Keratinocyte (primary cell): ENCODE data around the gene PSMB10. TPM values are rescaled to one million over a fixed set of nuclear protein-coding genes. Genes with fewer than 3 reads are reported as not detected.

ENCODE experiments used
- DNase-seq: peaks from one replicate; pipeline ENCODE4 v3.0.0-alpha.2; 2011; ENCODE audit warnings: low read depth, missing footprints, low spot score
- FAIRE-seq: peaks from 2 replicates; lab custom pipeline; 2011; peaks lifted over from hg19 to GRCh38; lab: Jason Lieb, UNC
- H2AFZ ChIP-seq: 2 replicates; pipeline ENCODE4 v1.6.0; 2012; ENCODE audit warnings: low read length, control low read depth, inconsistent platforms; ENCODE audit not compliant: control insufficient read depth
- H3K27ac ChIP-seq: 2 replicates; pipeline ENCODE4 v1.5.1; 2011; ENCODE audit warnings: low read length; ENCODE audit not compliant: control insufficient read depth, insufficient read depth
- H3K27me3 ChIP-seq: 3 replicates; pipeline ENCODE4 v1.6.0; 2011; ENCODE audit warnings: low read length; ENCODE audit not compliant: control insufficient read depth, insufficient read depth; ENCODE audit errors: extremely low read depth
- H3K36me3 ChIP-seq, 2 experiments: 2 replicates in 1 of 2; 3 replicates in 1 of 2; pipeline ENCODE4 v1.5.1; 2011; ENCODE audit warnings: low read length in 2 of 2, mild to moderate bottlenecking in 1 of 2; ENCODE audit not compliant: control insufficient read depth in 2 of 2, insufficient read depth in 2 of 2; ENCODE audit errors: extremely low read depth in 1 of 2
- H3K4me1 ChIP-seq: 3 replicates; pipeline ENCODE4 v1.5.1; 2011; ENCODE audit warnings: low read length; ENCODE audit not compliant: control insufficient read depth, insufficient read depth; ENCODE audit errors: extremely low read depth
- H3K4me2 ChIP-seq: 3 replicates; pipeline ENCODE4 v1.6.0; 2011; ENCODE audit warnings: low read depth, low read length; ENCODE audit not compliant: control insufficient read depth, insufficient read depth; ENCODE audit errors: extremely low read depth
- H3K4me3 ChIP-seq, 3 experiments: fragments of 200-600 bp in 1 of 3; sonication (generic) in 1 of 3; 2 replicates in 2 of 3; 3 replicates in 1 of 3; pipeline ENCODE4 v1.5.1; 2011 to 2016; ENCODE audit warnings: low read length in 3 of 3, mild to moderate bottlenecking in 3 of 3, control low read depth in 2 of 3, inconsistent platforms in 1 of 3, low read depth in 1 of 3, mixed read lengths in 1 of 3, mixed run types in 1 of 3, moderate library complexity in 1 of 3; ENCODE audit not compliant: control insufficient read depth in 2 of 3, insufficient read depth in 2 of 3; ENCODE audit errors: extremely low read depth in 1 of 3
- H3K79me2 ChIP-seq: 2 replicates; pipeline ENCODE4 v1.6.0; 2012; ENCODE audit warnings: low read length; ENCODE audit not compliant: control insufficient read depth, insufficient read depth
- H3K9ac ChIP-seq: 3 replicates; pipeline ENCODE4 v1.6.0; 2011; ENCODE audit warnings: low read length; ENCODE audit not compliant: control insufficient read depth, insufficient read depth; ENCODE audit errors: extremely low read depth
- H3K9me1 ChIP-seq: 3 replicates; pipeline ENCODE4 v1.6.0; 2011; ENCODE audit warnings: low read length; ENCODE audit not compliant: control insufficient read depth, insufficient read depth; ENCODE audit errors: extremely low read depth
- H3K9me3 ChIP-seq: 2 replicates; pipeline ENCODE4 v1.5.1; 2012; ENCODE audit warnings: low read depth, low read length; ENCODE audit not compliant: control insufficient read depth
- H4K20me1 ChIP-seq: 3 replicates; pipeline ENCODE4 v1.6.0; 2011; ENCODE audit warnings: low read length; ENCODE audit not compliant: control insufficient read depth, insufficient read depth; ENCODE audit errors: extremely low read depth
- EZH2 ChIP-seq: IDR thresholded peaks from one replicate; pipeline ENCODE4 v1.6.1; 2012; ENCODE audit warnings: inconsistent platforms, mild to moderate bottlenecking, low read length, moderate library complexity
- dilution Hi-C: fragments of 300-500 bp; cut with MboI; formaldehyde crosslinking; loops from one replicate; pipeline ENCODE4 v1.7.0; 2020; ENCODE audit warnings: low sequenced_read_pairs; ENCODE audit not compliant: extremely low pct_ligation_motif_present
- polyA plus RNA-seq, 5 experiments: library from polyadenylated mRNA; depleted of rRNA in 3 of 5; stranded (reverse) in 3 of 5; stranded (forward) in 1 of 5; unstranded in 1 of 5; fragments of >200 nt; gene quantifications; 1 replicate in 1 of 5; 2 replicates in 3 of 5; 3 replicates in 1 of 5; pipeline versions ENCODE4 v1.2.1 to v1.2.3, GENCODE V29; 2011 to 2012; ENCODE audit warnings: missing spikeins in 2 of 5, low read depth in 1 of 5, low replicate concordance in 1 of 5
- TF ChIP-seq, protein P1 (sequence below), 3 experiments: IDR thresholded peaks in 1 of 3; conservative IDR thresholded peaks in 1 of 3; optimal IDR thresholded peaks in 1 of 3; 2 replicates in 2 of 3; 3 replicates in 1 of 3; pipeline versions ENCODE3 to v1.5.1; 2011; ENCODE audit warnings: low read length in 3 of 3, mild to moderate bottlenecking in 3 of 3, moderate library complexity in 2 of 3, control low read depth in 1 of 3, inconsistent platforms in 1 of 3; ENCODE audit not compliant: insufficient read depth in 2 of 3; ENCODE audit errors: extremely low read depth in 1 of 3

PSMB10 gene
- polyA plus RNA-seq, 1 donor (not counting 4 experiments of a cell fraction or from before 2014, with no cell fraction given), result 11.1 TPM

DNA sequence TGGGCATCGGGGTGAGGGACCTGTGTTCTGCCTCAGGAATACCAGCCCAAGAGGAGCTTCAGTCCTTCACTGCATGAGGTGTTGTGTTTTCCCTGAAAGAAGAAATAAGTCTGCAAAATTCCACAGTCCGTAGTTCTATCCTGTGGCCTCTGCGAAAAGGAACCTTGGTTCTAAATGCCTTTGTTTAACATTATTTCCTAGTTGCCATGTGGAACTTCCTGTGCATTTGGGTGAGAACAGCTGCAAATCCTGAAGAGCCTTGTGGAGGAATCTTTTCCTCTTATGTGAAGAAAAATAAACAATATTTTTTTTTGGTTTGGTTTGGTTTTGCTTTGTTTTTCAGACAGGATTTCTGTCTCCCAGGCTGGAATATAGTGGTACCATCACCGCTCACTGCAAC, 33.8 kb downstream of the PSMB10 start:
- no peak overlapping the region for H3K4me2 ChIP-seq
- no peaks in the 10 kb centered on the region for H3K9me3 ChIP-seq
- dilution Hi-C loops, result no loop called here
- H2AFZ ChIP-seq, result no peak overlapping the region
- no peak overlapping the region for H3K4me3 ChIP-seq
- TF ChIP-seq, protein P1, sequence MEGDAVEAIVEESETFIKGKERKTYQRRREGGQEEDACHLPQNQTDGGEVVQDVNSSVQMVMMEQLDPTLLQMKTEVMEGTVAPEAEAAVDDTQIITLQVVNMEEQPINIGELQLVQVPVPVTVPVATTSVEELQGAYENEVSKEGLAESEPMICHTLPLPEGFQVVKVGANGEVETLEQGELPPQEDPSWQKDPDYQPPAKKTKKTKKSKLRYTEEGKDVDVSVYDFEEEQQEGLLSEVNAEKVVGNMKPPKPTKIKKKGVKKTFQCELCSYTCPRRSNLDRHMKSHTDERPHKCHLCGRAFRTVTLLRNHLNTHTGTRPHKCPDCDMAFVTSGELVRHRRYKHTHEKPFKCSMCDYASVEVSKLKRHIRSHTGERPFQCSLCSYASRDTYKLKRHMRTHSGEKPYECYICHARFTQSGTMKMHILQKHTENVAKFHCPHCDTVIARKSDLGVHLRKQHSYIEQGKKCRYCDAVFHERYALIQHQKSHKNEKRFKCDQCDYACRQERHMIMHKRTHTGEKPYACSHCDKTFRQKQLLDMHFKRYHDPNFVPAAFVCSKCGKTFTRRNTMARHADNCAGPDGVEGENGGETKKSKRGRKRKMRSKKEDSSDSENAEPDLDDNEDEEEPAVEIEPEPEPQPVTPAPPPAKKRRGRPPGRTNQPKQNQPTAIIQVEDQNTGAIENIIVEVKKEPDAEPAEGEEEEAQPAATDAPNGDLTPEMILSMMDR (optimal IDR thresholded peaks at IDR 0.05 in 1 of 3, IDR thresholded peaks at IDR 0.05 in 1 of 3, conservative IDR thresholded peaks at IDR 0.05 in 1 of 3; ENCODE audit: extremely low read depth in 1 of 3, insufficient read depth in 2 of 3, low read length in 3 of 3), result no peak
- no peak for TF ChIP-seq EZH2
- no peaks in the 10 kb centered on the region for H3K27me3 ChIP-seq
- H3K4me1 ChIP-seq, result no peaks in the 10 kb centered on the region
- no peaks in the 10 kb centered on the region for H4K20me1 ChIP-seq
- no peaks in the 10 kb centered on the region for H3K9me1 ChIP-seq
- peaks cover 0 to 10% of the 10 kb centered on the region in 2 experiments for H3K36me3 ChIP-seq
- H3K79me2 ChIP-seq, result peaks cover 13% of the 10 kb centered on the region
- no peak overlapping the region for H3K27ac ChIP-seq
- H3K9ac ChIP-seq, result no peak overlapping the region
- no peak for DNase-seq
- no peak for FAIRE-seq

DNA sequence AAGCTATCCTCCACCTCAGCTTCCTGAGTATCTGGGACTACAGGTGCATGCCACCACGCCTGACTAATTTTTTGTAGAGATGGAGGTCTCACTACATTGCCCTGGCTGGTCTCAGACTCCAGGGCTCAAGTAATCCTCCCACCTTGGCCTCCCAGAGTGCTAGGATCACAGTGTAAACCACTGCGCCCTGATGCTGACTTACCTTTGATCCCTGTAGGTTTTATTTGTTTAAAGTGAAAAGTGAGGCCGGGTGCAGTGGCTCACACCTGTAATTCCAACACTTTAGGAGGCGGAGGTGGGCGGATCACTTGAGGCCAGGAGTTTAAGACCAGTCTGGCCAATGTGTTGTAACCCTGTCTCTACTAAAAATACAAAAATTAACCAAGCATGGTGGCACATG, 34.9 kb downstream of the PSMB10 start:
- FAIRE-seq (no peak), DNase-seq (no peak)
- Histone ChIP-seq H3K27me3 (no peaks in the 10 kb centered on the region), H3K9me1 (no peaks in the 10 kb centered on the region), H2AFZ (no peak overlapping the region), H3K4me2 (no peak overlapping the region), H3K27ac (no peak overlapping the region), H3K36me3 (peaks cover 0 to 10% of the 10 kb centered on the region in 2 experiments), H3K4me3 (no peak overlapping the region), H3K79me2 (peaks cover 21% of the 10 kb centered on the region), H4K20me1 (no peaks in the 10 kb centered on the region), H3K9ac (no peak overlapping the region), H3K9me3 (no peaks in the 10 kb centered on the region), H3K4me1 (no peaks in the 10 kb centered on the region)
- no peak for TF ChIP-seq EZH2
- TF ChIP-seq, protein P1 (optimal IDR thresholded peaks at IDR 0.05 in 1 of 3, IDR thresholded peaks at IDR 0.05 in 1 of 3, conservative IDR thresholded peaks at IDR 0.05 in 1 of 3; ENCODE audit: extremely low read depth in 1 of 3, insufficient read depth in 2 of 3, low read length in 3 of 3), result no peak
- dilution Hi-C loops, result no loop called here
